Skin epidermis (tissue), 12 donors: ENCODE data around the gene JAKMIP1.

Experiments
- H3K27ac ChIP-seq, 21 experiments: fragments of 200-600 bp; sonication (generic) in 11 of 21; one replicate each; pipeline ENCODE4 v1.5.0; 2020; ENCODE audit warnings: mild to moderate bottlenecking in 3 of 21, inconsistent platforms in 2 of 21, moderate library complexity in 2 of 21
- H3K4me3 ChIP-seq, 7 experiments: fragments of 200-600 bp; sonication (generic) in 2 of 7; one replicate each; pipeline ENCODE4 v1.5.0; 2020; ENCODE audit warnings: inconsistent platforms in 2 of 7, mild to moderate bottlenecking in 2 of 7, moderate library complexity in 1 of 7

Gene JAKMIP1

GRCh38 chr4:6200011-6200921 lies at the start of gene JAKMIP1:
JAKMIP1 (minus strand) TSS chr4:6200549; CDS start chr4:6112850, 87,699 bp downstream.
- peak within 1 kb of the TSS in 11 of 21 experiments; percentile 34 to 88 (median 55) for H3K27ac ChIP-seq
- H3K4me3 ChIP-seq = peak within 1 kb of the TSS; percentile 36 to 50 (median 42)

DNA sequence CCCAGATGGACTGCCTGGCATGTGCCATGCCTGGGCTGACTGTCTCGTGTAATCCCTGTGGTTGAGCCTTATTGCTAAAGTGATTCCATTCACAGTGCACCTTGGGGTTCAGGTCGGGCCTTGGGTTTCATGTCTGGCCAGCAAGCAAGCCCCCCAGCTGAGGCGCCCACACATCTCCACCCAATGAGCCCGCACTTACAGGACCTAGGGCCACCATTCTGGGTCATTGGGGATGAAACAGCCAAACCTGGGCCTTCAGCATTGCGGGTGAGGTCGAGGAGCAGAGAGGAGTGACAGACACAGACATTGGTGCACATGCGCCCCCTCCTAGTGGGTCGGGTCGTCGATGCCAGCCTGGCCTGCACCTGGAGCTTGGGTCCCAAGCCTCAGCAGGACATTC lies 48.0 kb upstream of the JAKMIP1 start:
- H3K4me3 ChIP-seq = no peak overlapping the region
- H3K27ac ChIP-seq = no peak overlapping the region

DNA sequence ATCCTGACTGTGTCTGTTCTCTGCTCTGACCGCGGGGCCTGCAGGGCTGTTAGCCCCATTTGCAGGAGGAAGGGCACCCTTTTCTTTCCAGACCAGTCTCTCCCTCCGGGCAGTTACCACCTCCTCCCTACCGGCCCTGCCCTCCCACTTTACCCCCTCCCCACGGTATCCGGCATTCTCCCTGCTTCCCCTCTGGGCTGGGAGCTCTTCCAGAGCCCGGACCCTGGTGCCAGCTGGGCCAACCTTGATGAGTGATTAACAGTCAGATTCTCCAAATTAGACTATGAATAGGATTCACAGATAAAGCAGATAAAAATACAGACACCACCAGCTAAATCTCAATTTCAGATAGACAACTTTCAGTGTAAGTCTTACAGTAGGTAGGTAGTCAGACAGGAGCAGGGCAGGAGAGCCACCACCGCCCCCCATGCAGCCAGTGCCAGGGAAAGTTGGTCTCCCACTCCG lies 45.9 kb upstream of the JAKMIP1 start:
- H3K4me3 ChIP-seq = no peak overlapping the region
- no peak overlapping the region for H3K27ac ChIP-seq

DNA sequence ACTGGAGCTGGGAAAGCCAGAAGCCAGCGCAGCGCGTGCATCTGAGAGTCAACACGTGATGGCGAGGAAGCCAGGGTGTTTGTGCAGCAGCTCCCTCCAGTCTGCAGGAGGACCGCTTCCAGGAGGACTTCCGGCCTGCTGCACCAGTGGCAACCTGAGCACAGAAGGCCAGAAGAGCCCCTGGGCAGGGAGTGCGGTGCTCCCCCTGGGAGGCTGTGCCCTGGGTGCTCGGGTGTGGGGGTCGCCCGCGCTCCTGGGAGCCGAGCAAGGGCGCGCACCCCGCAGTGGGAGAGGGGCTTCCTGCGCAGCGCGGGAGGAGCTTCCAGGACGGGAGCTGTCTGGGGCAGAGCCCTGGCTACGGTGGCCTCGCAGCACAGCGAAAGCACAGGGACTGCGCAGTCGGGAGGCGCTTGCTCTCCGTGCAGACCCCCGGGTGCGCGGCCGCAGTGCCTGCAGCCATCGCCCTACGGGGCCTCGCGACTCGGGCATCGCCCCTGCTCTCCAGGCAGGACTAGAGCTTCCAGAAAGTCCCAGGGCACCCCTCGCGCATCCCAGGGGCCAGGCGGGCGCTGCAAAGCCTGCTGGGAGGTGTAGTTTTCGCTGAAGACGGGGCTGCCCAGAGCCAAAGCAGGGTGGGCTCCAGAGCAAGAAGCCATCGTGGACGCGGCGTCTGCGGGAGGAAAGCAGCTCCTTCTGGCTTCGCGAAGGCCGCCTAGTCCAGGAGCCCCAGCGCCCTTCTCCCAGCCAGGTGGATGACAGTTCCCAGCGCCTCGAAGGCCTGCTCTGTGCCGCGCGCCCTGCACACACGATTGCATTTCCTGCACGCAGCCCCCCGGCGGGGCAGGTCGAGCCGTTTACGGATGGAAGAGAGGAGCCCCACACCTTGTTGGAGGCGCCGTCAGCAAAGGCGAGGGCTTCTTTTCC lies 45.2 kb upstream of the JAKMIP1 start:
- Histone ChIP-seq H3K4me3 (no peak overlapping the region), H3K27ac (no peak overlapping the region)

DNA sequence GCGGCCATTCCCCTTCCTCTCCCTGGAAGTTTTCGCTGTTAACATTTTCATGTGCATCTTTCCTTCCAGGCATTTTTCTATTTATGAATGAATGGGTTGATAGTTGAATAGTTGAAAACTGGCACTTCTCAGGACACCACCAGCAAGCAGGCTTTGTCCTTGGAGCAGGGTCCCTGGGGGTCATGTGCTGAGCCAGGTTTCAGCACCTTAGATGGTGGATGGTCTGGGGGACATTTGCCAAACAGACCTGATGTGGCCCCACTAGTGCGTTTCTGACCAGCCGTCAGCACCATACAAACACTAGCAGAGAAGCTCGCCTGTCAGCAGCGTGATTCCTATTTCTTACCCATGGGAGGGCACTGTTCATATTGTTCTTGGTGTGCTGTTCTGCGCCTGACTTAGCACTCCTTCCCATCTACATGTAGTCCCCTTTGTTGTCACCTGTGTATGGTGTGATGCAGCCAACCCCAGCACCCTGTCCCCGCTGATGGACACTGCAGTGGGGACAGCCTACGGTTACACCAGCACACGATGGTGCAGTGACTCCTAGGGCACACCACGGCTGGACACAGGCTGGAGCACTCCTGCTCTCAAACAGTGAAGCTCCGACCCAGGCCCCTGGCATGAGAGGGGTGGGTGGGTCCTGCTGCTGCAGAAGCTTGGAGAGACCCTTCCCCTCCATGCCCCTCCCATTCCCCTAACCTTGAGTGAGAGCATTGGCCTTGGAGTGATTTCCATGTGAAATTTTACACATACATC lies 42.1 kb upstream of the JAKMIP1 start:
- H3K27ac ChIP-seq = no peak overlapping the region
- H3K4me3 ChIP-seq = no peak overlapping the region

DNA sequence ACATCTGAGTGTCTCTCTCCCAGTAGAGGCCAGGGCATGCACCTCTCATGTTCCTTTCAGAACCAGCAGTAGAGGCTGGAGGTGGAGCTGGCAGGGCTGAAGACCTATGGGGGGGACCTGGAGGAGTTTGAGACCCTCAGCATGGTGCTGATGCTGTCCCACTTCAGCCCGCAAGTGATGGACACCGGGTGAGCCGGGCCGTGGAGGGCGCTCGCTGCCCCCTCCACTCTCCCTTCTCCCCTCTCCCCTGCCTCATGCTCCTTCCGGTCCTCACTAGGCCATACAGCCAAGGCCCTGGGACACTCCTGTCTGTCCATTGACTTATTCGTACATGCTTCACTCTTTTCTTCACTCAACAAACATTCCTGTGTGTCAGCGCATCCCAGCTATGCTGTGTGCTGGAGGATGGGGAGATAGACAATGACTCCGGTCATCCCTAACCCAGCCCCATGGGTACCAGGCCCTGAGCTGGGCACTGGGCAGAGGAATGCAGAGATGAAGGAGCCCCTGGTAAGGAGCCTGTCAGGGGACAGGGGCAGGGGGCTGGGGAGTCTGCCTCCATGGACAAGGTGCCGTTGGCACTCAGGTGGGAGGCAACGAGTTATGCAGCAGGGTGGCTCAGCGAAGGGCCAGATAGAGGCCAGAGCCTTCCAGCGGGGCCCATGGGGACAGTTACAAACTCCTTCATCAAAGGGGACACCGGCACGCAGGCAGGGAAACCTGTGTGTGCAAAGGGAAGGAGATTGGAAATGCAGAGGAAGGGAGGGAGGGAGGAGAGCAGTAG lies 40.9 kb upstream of the JAKMIP1 start:
- H3K27ac ChIP-seq = no peak overlapping the region
- H3K4me3 ChIP-seq = no peak overlapping the region

- Histone ChIP-seq H3K27ac (no peak overlapping the region), H3K4me3 (no peak overlapping the region)
These were observed 39.6 kb upstream of the JAKMIP1 start for GRCh38 chr4:6239968-6240367.

GRCh38 chr4:6239486-6239885 lies 39.1 kb upstream of the JAKMIP1 start:
- H3K27ac ChIP-seq = no peak overlapping the region
- H3K4me3 ChIP-seq = no peak overlapping the region

DNA sequence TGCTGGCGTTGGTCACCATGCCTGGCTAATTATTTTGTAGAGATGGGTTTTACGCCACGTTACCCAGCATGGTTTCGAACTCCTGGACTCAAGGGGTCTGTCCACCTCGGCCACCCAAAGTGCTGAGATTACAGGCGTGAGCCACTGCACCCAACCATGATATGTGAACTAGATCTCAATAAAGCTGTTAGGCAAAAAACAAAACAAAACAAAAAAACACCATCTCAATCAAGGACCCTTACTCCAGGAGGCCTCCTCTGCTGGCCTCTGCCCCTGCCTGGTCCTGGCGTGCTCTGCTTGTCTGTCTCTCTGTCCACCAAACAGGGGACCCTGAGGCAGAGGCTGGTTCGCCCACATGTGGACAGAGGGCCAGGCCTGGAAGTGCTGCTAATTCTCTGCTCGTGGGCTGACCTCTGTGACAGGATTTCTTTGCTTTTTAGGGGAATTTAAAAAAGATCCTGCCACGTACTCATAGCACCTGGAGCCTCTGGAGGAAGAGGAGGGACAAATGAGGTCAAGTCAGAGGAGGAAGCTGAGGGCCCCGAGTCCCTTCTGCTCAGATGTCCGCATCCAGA lies 36.6 kb upstream of the JAKMIP1 start:
- Histone ChIP-seq H3K27ac (no peak overlapping the region), H3K4me3 (no peak overlapping the region)

GRCh38 chr4:6235901-6236640 lies 35.7 kb upstream of the JAKMIP1 start:
- H3K27ac ChIP-seq = no peak overlapping the region
- no peak overlapping the region for H3K4me3 ChIP-seq

DNA sequence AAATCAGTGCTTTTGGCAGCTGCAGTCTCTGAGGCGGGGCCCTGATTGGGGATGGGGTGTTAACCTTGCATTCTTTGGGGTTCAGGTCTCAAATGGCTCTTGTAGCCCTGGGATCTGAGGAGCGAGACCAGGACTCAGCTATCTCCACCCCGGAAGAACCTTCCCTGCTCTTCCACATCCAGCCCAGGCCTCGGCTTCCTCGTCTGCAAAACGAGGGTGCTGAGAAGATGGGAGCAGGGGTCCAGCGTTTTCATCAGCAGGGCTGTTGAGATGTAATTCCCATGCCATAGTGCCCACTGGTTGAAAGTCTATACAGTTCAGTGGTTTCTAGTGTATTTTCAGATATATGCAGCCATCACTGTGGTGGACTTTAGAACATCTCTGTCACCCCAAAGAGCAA lies 34.7 kb upstream of the JAKMIP1 start:
- no peak overlapping the region for H3K4me3 ChIP-seq
- no peak overlapping the region for H3K27ac ChIP-seq

- Histone ChIP-seq H3K27ac (no peak overlapping the region), H3K4me3 (no peak overlapping the region)
These were observed 33.6 kb upstream of the JAKMIP1 start for GRCh38 chr4:6233929-6234328.

DNA sequence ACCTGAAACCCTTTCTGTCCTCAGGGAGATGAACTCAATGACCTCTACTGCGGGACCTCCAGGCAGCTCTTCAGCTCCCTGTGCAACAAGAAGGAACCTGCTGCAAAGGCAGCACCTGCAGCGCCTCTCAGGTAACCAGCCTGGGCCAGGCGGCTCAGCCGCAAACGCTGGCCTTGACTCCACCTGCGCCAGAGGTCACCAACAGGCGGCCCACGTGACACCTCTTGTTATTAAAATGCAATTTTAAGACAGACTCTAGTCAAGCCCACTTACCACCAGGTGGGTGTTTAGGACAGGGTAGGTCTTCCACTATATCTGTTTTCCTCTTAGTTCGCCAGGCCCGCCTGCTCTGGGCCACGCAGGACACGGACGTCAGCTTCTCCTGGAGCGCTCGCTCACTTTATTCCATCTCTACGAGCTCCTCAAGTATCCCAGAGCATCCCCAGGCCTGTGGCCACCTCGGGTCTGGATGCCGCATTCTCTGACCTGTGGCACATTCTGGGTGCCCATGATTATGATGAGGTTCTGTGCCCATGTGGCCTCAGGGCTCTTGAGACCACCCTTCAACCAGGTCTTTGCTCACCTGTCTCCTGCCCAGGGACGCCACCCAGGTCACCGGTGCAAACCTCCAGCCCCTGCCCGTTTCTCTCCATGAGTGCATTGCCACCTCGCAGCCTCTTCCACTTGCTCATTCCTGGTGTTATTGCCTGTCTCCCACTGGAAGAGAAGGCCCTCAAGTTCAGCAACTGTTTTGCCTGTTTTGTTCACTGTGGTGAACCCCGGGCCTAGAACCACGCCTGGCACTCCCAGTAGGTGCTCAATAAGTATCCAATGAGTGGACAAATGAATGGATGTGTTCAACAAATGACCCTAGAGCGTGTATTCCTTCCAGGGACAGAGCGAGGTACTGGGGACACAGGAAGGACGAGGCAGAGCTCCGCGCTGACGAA lies 32.8 kb upstream of the JAKMIP1 start:
- no peak overlapping the region for H3K4me3 ChIP-seq
- no peak overlapping the region for H3K27ac ChIP-seq

DNA sequence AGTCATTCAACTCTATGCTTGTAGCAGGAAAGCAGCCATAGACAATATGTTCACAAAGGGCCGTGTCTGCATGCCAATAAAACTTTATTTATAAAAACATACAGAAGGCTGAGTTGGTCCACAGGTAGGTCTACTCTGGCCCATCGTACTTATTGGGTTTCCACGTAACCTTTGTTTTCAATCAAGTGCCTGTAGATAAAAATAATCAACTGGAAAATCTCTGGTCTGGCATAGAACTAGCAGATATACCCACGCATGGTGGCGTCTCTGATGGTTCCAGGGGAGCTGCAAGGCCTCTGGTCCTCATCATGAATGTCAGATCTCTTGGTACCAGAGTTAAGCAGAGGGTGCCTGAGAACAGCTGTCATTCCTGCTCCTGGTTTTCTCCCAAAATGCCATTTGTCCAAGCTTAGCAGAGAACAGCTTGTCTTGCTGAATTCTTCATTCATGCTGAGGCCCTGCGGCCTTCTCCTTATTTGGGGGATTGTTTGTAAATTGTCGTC lies 31.4 kb upstream of the JAKMIP1 start:
- H3K4me3 ChIP-seq = no peak overlapping the region
- H3K27ac ChIP-seq = no peak overlapping the region

DNA sequence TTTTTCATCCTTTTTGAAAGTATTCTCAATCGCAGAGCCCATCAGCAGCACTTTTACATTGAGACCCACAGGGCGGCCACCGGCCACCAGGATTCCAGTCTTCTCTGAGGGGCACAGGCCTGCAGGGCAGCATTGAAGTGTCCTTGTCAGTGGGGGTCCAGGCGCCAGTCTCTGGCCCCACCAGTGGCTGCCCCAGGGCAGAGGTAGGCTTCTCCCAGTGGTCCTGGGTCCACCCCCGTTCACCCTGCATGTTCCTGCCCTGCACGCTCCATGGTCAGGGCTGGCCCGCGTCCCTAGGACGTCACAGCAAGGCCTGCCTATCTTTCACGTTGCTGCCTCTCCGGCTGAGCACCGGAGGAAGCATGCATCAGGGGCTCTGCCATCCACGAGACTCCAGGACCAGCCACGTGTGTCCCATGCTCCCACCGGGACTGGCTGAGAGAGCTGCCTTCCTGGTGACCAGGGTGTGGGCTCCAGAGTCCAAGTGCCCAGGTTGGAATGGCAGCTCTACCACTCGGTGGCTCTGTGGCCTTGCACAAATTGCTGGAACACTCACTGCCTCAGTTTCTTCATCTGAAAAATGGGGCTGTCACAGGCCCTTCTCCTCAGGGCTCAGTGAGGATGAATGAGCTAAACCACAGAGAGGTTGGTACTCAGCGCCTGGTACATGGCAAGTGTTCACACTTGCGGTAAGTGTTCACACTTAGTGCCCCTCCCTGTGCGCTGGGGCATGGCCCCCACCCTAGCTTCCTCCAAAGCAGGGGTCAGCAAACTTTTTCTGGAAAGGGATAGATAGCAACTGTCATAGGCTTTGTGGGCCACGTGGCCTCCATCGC lies 30.7 kb upstream of the JAKMIP1 start:
- no peak overlapping the region for H3K4me3 ChIP-seq
- no peak overlapping the region for H3K27ac ChIP-seq

- H3K4me3 ChIP-seq = no peak overlapping the region
- H3K27ac ChIP-seq = no peak overlapping the region
These were observed 30.1 kb upstream of the JAKMIP1 start for GRCh38 chr4:6230502-6230785.
